GM10847 (cell line): ENCODE results near the gene CIROP.

Experiments
- POLR2A ChIP-seq: IDR thresholded peaks from 2 replicates; pipeline ENCODE4 v1.6.1; 2011; ENCODE audit not compliant: insufficient read length; ENCODE audit errors: extremely low read depth

Gene CIROP

DNA sequence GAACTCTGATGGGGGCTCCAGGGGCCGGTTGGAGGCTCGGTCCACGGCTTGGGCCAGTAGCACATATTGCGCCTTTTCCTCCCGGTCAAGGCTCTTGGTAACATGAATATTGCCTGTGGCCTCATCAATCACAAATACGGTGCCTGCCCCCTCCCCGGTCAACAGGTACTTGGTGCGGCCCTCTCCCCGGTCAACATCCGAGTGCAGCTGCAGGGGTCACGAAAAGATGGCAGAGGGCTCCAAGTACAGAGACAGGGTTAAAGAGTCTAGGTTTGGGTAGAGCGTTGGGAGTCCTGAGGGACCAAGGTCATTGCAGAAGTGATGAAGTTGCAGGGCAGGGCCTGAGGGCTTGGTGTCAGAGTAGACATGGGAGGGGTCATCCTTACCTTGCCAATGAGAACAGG lies 49.6 kb downstream of the CIROP start:
- TF ChIP-seq POLR2A = no peak

DNA sequence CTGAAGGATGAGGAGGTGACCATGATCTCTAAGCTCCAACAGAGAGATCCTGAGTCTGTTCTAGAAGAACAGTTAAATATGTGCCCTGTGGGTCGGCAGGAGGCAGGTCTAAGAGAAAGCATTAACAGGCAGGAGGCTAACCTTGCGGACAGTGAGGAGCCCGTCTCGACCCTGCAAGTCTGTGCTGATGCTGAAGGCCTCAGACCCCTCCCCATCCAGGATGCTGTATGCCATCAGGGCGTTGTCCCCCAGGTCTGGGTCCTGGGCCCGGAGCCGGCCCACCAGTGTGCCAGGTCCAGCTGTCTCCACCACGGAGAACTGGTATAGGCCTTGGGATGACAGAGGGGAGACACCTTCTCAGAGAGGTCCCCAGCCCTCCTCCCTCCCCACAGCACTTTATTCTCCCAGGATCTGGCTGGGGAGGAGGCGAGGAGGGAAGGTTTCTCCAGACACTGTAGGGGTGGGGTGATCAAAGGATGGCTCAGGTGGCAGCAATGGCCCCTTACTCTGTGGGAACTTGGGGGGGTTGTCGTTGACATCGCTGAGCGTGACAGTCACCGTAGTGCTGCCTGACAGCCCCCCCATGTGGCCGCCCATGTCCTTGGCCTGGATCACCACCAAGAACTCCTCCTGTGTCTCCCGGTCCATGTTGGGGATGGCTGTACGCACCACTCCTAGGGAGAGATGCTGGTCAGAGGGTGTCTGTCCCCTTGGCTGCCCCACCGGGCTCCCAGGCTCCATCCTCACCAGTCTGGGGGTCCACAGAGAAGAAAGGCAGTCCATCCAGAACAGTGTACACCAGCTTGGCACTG lies 50.6 kb downstream of the CIROP start:
- TF ChIP-seq POLR2A = no peak

DNA sequence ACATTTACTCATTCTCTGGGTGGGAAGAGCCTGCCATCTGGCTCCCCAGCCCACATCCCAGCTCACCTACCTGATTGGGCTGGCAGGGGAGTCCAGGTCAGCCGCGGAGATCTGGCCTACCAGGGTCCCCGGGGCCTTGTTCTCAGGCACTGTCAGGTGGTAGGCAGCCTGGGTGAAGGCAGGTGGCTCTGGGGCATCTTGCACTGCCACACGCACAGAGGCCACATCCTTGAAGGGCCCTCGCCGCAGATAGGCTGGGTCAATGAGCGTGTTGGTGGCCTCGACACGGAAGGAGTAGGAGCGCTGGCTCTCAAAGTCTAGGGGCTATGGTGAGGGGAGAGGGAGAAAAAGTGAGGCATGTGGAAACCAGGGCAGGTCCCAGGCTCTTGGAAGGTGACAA lies 51.4 kb downstream of the CIROP start:
- TF ChIP-seq POLR2A = no peak

DNA sequence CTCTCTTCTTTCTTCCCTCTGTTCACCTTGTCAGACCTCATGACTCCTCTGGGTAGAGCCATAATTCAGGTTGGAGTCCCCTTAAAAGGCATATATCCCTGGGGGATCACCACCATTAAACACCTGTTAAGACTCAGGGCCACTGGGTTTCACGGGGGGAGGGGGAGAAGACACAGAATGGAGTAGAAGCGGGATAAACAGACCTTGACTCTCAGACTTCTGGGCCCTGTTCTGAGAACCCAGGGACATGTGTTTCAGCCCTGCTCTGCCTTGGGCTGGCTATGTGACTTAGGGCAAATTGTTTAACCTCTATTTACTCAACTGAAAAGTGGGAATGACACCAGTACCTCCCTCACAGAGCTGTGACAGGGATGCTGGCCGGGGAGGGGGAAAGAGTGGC lies 52.1 kb downstream of the CIROP start:
- TF ChIP-seq POLR2A = no peak

DNA sequence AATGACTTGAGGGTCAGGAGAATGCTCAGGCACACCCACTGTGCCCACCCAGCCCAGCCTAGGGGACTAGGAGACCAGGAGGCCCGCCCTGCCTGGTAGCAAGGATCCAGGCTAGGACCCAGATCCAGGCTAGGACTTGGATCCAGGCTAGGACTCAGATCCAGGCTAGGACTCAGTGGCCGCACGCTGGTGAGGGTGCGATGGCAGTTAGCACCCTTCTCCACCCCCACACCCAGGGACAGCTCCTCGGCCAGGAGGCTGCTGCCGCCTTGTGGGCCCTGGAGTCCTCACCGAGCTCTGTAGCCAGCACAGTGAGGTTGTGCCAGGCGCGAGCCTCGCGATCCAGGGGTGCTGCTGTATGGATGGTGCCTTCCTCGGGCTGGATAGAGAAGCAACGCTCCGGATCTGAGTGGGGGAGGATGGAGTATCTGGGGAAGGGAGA lies 52.6 kb downstream of the CIROP start:
- no peak for TF ChIP-seq POLR2A

DNA sequence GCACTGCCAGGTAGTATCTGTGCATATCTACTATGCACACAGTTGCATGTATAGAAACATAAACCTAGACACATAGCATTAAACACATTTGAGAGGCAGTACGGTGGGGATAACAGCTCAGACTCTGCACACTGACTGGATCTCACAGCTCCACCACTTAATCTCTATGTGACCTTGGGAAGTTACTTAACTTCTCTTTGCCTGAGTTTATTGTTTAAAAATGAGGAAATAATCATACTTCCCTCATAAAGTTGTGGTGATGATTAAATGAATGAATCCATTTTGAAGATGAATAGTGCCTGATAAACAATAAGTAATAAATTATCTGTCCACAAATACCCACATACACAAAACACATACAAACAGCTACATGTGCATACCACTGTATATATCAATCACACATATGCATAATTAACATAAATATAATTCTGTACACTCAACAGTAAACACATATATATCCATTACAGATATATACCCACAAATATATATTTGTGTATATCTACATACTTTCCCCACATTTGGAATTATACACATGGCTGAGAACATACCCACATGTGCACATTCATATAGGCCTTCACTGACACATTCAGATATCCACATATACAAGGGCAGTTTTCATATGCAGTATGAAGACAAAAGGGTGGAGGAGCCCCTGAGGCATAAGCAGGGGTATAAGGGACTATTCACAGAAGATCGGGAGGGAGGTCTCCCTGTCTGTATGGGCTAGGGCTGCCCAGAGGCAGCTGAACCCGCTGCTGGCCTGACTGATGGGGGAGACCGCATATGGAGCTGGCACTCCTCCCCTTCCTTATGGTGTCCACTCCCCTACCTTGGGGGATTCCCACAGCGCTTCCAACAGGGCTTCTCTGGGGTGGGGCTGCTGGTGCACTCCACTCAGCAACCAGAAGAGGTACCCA lies 53.4 kb downstream of the CIROP start:
- TF ChIP-seq POLR2A = no peak
